NK-92 treated with Interleukin-12 subunit alpha and Interleukin-12 subunit beta, amount 100 ng/mL, for 24 hours (cell line): ENCODE results near the gene MARCHF5.
"Not testable (repeated sequence)": the region's sequence is repeated elsewhere in the genome, so short reads cannot be mapped to it uniquely, and the experiment has no call there.

ENCODE experiments used
- DNase-seq: peaks from one replicate; lab custom pipeline; 2025; lab: John Stamatoyannopoulos, UW

MARCHF5 gene

GRCh38 chr10:92305133-92306072, 14.4 kb downstream of the MARCHF5 start:
- no peak for DNase-seq

GRCh38 chr10:92309272-92309671, 18.3 kb downstream of the MARCHF5 start:
- DNase-seq = no peak

GRCh38 chr10:92313750-92314149, 22.8 kb downstream of the MARCHF5 start:
- DNase-seq = no peak

GRCh38 chr10:92316610-92317009, 25.6 kb downstream of the MARCHF5 start:
- DNase-seq = no peak

- DNase-seq = no peak
Observed at GRCh38 chr10:92323079-92323478, 32.1 kb downstream of the MARCHF5 start.

- DNase-seq = no peak
Observed at GRCh38 chr10:92327445-92328433, 36.8 kb downstream of the MARCHF5 start.

GRCh38 chr10:92328993-92329392, 38.0 kb downstream of the MARCHF5 start:
- DNase-seq = no peak

- DNase-seq = not testable (repeated sequence)
Observed at GRCh38 chr10:92329927-92330326, 39.0 kb downstream of the MARCHF5 start.

- no peak for DNase-seq
Observed at GRCh38 chr10:92342796-92343195, 51.8 kb downstream of the MARCHF5 start.

GRCh38 chr10:92345575-92345974, 54.6 kb downstream of the MARCHF5 start:
- DNase-seq = not testable (repeated sequence)

GRCh38 chr10:92347035-92347676, 56.2 kb downstream of the MARCHF5 start:
- not testable (repeated sequence) for DNase-seq

- no peak for DNase-seq
Observed at GRCh38 chr10:92350411-92350810, 59.4 kb downstream of the MARCHF5 start.

- DNase-seq = no peak
Observed at GRCh38 chr10:92354587-92354986, 63.6 kb downstream of the MARCHF5 start.

- DNase-seq = no peak
Observed at GRCh38 chr10:92356041-92356440, 65.1 kb downstream of the MARCHF5 start.

GRCh38 chr10:92363498-92363897, 72.5 kb downstream of the MARCHF5 start:
- no peak for DNase-seq

- DNase-seq = no peak
Observed at GRCh38 chr10:92366412-92367021, 75.5 kb downstream of the MARCHF5 start.

- peak; percentile 4 for DNase-seq
Observed at GRCh38 chr10:92377962-92378361, 87.0 kb downstream of the MARCHF5 start.

GRCh38 chr10:92381543-92381954, 90.6 kb downstream of the MARCHF5 start:
- no peak for DNase-seq

GRCh38 chr10:92382631-92383030, 91.7 kb downstream of the MARCHF5 start:
- no peak for DNase-seq

- DNase-seq = no peak
Observed at GRCh38 chr10:92384741-92385140, 93.8 kb downstream of the MARCHF5 start.

- DNase-seq = no peak
Observed at GRCh38 chr10:92385831-92386230, 94.9 kb downstream of the MARCHF5 start.
